Mesenteric fat pad (tissue), 1 donor: ENCODE measurements around the gene CTSE. TPM values are rescaled to one million over a fixed set of nuclear protein-coding genes. Genes with fewer than 3 reads are reported as not detected.
"Not testable (repeated sequence)": the region's sequence is repeated elsewhere in the genome, so short reads cannot be mapped to it uniquely, and the experiment has no call there.

ENCODE experiments used
- DNase-seq: peaks from one replicate; pipeline ENCODE4 v3.0.0-alpha.2; 2020; ENCODE audit warnings: low spot score
- total RNA-seq: library from RNA; stranded (reverse); fragmentation: NEBNext Ultra II Directional; extraction: Animal tissue kit (Norgen Biotek cat#: 25700); gene quantifications from one replicate; pipeline ENCODE4 v1.2.1, GENCODE V29; 2021
- donor health status: DM: yes; HTN: yes; CAD: no.

Gene CTSE
- total RNA-seq, 1 donor from 2014 or later: 0.35 TPM

DNA sequence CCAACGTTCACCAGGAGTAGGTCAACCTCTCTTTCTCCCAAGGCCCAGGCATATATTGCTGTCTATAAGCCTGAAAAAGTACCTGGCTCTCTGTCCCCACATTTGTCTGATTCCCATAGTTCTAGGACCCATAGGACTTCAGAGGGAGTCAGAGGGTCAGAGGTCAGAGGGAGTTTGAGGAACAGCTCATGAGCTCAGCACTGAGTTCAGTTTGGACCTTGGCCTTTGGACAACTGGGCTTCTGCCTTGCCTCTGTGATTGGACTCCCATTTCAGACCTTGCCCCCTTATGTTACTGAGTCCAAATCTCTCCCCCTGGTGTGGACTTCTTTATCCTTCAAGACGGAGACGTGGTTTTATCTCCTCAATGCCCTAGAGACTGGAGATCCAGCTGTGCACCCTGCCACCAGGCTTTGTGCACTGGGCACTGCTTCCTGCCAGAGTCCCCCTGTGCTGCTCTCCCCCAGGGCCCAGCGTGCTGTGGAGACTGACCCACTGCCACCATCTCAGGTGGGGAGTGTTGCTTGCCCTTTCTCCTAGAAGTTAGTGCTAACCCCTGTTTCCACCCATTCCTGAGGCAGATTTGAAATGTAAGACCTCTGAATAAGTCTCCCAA lies 3.2 kb downstream of the CTSE start:
- no peak for DNase-seq

DNA sequence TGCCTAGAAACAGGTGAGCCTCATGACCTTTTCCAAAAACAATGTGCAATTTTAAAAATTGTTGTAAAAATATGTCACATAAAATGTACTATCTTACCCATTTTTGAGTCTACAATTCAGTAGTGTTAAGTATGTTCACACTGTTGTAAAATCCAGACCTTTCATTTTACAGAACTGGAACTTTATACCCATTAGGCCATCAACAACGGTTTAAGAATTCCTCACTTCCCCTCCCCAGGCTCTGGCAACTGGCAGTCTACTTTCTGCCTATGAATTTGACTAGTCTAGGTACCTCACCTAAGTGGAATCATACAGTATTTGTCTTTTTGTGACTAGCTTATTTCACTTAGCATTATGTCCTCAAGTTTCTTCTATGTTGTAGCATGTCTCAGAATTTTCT lies 8.6 kb downstream of the CTSE start:
- no peak for DNase-seq

DNA sequence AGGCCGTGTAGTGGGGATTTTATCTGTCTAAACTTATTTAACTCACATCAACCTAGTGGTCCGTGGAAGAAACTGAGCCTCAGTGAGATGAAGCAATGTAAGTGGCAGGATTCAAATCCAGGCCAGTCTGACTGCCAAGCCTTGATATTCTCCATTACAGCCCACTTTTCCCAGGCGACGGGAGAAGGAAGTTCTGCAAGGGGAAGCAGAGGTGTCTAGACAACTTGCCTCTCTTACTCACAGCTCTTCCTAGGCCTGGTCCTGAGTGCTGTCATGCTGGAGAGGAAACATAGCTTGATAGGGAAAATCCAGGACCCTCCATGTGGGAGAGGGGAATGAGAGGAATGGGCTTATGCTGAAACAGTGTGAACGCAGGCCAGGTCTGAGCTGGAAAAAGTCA lies 9.1 kb downstream of the CTSE start:
- no peak for DNase-seq

DNA sequence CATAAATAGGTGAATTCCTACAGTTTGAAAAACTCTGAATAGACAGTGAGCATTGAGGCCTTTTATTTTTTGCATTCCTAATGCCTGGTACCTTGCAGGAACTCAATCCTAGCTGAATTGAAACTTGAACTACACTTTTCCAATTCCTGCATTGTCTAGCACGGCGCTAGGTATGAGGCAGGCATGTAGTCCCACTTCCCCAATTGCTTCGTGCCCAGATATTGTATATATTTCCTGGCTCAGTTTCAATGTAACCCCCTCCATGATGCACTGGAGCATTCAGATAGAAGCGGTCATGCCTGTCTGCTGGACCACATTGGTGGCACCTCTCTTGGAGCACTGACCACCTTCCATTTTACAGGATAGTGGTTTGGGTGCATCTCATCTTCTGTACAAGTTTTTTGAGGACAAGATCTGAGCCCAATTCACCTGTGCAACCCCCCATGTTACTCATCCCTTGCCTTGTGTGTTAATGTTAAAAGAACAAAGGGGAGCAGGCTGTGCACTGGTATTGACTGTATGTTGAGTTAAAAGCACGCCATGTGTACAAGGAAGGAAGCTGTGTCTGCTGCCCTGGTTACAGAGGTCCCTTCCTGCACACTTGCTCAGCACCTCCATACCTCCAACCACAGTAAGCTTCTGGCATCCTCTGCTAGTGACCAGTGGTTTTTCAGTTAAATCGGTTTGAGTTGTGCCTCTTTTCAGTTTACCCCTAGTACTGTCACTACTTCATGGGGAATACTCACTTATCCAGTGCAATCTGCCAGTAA lies 10.5 kb downstream of the CTSE start:
- no peak for DNase-seq

DNA sequence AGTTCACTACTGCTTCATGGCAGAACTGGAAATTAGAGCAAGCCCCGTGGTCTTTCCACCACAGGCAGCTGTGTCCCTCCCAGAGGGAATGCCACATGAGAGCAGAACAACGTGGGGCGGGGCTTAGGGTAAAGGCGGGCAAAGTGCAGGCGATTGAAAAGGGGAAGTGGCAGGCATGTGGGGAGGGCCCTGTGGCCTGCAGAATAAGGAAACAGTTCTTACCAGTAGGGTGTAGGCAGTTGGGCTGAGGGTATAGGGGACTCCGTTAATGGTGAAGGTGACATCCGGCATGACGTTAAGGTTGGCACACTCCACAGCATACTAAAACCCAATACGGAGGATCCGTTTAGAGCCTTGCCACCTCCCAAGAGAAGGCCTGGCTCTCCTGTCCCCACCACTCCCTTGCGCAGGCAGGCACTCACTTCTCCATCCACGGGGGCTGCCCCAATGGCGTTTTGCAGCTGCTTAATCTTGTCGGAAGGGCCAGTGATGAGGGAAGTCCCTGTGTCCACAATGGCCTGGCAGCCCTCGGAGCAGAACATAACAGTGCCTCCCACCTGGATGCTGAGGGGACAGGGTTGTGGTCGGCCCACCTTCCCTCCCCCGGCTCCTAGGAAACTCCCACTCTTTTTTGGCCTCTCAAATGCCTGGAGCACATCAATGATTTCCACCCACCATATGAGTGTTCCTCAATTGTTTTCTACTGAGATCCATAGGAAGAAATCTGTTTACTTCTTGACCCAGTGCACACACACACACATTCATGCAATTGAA lies 11.4 kb downstream of the CTSE start:
- DNase-seq: no peak

DNA sequence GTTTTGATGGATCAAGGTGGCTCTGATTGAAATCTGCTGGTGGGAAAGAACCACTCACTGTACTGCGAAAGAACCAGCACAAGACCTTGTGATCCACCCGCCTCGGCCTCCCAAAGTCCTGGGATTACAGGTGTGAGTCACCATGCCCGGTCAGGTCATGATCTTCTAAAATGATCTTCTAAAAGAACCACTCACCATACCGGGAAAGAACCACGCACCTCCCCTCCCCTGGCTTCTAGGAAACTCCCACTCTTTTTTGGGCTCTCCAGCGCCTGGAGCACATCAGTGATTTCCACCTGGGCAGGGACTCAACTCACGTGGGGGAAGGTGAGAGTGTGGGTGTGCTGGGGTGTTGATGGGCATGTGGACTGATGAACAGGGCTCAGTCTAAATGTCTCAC lies 12.6 kb downstream of the CTSE start:
- no peak for DNase-seq

DNA sequence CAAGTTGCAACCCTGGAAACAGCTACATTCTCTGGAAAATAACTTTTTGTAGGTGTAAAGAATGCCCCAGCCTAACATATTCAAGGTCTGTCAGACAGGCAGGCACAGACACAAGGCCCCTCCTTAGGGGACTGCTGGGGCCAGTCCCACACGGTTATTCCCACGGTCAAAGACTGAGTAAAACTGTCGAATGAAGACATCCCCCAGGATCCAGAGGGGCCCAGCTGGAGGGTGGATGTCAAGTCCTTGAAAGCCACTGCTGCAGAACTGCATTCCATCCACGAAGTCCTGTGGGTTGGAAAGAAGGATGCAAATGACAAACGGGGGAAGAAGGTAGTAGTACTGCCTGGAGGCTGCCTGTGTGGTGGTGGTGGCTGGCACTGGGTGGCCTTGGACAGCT lies 13.6 kb downstream of the CTSE start:
- DNase-seq: no peak

DNA sequence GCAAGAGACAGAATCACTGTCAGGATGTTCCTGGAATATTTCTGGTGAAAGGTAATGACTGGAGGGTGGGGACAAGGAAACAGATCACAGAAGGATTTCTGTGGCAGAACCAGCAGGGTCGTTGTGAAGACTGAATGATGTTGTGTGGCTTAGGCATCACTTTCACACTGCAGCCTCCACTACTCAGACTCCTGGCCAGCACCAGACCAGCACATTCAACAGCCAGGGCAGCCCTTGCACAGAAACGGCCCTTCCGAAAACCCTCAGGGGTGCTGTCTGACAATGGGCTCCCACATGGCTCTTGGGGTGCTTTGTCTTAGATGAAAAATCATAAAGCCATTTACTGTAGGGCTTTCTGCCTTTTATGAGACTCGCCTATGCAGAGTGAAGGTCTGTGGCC lies 16.7 kb downstream of the CTSE start:
- peak; percentile 62 for DNase-seq

DNA sequence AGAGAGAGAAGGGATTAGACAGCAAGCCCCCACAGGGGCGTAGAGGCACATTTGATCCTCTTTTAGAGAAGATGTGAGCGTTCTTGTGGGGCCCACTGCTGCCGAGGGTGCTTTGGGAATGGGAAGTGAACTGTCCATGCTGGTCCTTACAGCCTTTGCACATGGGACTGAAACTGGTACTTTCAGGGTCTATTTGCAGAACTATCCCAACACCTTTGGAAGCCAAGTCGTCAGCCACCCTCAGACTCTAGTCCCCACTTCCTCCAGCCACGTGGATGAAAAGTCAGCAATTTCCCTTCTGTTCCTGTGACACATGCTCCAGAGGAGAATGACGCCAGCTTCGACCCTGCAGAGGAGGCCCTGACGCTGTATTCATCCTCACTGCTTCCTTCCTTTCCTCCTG lies 17.9 kb downstream of the CTSE start:
- peak; percentile 65 for DNase-seq

DNA sequence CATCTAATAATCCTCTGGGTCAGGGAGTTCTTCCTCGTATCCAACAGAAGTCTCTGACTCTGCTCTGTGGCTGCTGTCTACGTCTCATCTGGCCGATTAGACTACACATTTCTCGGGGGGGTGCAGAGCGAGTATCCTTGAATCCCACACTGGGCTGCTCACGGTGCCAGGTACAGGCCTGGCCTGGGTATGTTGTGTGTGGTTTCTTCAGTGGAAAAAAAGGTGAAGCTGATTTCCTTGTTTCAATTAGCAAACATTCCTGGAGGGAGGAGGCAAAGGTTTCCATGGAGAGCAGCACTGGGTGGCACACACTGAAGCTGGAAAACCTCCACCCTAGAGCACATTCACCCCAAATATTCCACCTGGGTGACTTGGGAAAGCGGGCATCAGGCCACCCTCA lies 18.5 kb downstream of the CTSE start:
- DNase-seq: peak; percentile 28

DNA sequence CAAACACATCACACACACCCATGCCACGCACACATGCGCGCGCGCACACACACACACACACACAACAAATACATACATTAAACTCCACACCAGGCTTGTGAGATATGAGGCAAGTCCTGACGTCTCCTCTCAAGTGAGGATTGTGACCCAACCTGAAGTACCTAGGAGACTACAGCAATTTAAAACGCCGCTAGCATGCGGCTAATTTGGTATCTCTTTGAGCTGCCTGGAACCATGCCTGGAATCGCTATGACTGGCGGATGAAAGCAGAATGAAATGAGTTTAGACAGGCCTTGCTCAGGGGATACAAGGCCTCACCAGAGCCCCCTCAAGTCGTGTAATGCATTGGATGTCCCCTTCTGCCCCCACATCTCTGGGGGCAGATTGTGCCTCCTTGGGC lies 18.9 kb downstream of the CTSE start:
- peak; percentile 37 for DNase-seq

DNA sequence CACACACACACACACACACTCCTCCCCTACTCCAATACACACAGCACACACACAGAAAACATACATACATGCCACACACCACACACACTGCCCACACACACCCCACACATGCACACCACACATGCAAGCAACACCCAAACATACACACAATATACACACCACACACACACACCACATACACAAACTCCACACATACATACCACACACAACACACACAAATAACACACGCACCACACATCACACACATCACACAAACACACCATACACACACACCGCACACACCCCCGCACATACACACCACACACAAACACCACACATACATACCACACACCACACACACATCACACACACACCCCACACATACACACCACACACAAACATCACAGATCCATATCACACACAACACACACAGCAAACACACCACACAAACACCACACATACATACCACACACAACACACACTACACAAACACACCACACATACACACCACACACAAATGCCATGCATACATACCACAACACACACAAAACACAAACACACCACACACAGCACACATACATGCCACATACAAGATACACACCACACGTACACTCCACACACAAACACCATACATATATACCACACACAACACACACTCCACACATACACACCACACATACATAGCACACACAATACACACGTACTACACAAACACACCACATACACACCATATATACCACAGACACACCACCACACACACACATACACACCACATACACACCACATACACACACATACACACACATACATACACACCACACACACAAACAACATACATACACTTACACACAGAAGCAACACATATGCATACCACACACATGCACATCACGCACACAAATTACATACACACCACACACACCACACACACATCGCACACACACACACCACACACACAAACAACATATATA lies 19.6 kb downstream of the CTSE start:
- no peak for DNase-seq

DNA sequence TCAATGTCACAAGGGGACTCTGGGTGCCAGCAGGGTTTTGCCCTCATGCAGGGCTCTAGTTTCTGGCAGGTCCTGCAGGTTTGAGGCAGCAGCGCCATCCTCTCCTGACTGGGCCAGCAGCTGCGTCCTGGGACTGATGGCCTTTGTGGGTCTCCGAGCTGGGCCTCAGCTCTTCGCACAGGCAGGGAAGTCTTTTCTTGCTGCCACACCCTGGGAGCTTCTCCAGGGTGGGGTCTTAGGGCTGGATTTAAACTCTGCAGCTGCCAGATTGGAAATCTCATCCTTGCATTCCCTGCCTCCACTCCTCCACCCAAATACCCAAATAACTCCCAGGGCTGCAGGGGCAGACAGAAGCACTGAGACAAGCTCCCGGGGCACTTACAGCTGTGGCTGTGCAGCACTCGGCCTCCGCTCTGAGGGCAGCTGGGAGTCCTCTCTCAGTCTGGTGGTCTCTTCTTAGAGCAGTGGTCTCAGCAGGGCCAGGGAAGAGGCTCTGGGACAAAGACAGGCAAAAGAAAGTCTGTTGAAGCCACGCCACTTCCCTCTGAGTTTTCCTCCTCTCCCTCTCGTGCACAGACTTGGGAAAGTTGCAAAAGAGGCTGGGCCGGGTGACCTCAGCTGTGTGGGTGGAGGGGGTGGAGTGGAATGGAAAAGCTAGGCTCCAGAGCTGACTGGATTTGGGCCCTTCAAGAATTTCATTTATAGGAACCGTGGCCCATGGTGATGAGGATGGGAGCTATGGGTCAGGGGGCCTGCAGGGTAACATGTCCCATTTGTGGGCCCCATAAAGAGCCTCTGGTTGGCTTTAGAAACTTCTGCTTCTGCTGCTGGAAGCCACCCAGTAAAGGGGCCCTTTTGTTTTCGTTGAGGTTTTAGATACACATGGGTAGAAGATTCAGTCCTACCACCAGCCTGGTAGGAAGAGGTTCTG lies 20.6 kb downstream of the CTSE start, which contains the start of gene RAB7B:
RAB7B (minus strand) TSS at position 525 of the 931 bp plus-strand sequence. CDS start 9,260 bp downstream, outside the sequence.
- DNase-seq: peak; percentile 89

DNA sequence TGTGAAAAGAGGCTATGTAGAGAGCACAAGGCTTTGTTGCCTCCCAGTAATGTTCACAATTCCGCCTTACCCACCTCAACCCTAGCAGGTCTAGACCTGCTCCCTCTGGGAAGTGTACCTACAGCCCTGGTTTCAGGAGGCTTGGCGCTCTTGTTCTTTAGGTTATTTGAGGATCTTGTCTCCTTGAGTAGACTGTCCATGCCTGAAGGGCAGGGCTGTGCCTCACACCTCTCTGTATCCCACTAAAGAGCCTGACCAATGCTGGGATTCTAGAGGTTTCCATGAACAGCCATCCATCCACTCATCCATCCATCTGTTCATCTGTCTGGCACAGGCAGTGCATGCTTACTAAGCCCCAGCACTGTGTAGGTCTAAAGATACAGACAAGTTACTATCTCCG lies 21.5 kb downstream of the CTSE start:
- DNase-seq: peak; percentile 43

DNA sequence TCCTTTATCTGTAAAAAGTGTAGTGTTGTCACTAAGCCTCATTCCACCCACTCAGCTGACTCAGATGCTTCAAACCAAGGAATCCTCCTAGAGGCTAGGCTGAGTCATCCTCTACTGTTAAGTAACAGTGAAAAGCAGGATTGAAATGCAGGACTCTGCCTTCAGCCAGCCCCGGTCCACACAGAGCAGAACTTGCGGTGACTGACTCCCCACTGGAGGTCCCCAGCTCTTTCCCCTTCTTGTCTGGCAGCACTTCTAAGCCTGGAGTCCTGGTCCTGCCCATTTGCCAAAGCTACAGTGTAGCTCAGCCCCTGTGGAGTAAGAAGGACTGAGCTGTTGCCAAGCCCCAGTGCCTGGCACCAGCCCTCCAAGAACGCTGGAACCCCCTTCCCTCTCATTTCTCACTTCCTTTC lies 22.2 kb downstream of the CTSE start:
- DNase-seq: peak; percentile 85

DNA sequence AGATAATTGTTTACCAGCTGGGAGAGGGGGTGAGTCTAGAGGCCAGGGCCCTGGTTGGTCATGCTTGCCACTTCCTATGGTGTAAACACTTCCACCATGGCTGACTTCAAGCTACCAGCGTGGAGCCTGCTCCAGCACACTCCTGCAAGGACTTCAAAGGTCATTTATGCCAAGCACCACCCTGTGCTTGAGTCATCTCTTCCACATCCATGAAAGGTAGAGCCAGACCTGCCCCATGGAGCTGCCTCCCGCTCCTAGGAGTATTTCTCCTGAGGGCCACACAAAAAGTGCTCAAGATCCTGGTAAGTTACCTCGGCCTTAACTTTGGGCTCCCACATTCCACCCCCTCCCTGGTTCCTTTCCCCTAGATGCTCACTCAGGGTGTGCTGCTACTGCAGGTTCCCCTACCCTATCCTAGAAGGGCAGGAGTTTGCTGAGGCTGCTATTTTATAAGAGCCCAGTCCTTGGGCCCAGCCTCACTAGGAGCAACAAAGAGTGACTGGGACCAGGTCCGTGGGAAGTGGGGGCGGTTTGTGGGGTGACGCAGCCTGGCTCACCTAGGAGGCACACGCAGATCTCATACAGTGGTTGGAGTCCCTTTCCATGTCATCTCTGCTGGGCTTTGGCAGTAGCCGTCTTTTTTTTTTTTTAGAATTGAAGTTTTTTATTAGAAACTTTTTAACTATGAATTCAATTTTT lies 22.9 kb downstream of the CTSE start:
- DNase-seq: peak; percentile 51

DNA sequence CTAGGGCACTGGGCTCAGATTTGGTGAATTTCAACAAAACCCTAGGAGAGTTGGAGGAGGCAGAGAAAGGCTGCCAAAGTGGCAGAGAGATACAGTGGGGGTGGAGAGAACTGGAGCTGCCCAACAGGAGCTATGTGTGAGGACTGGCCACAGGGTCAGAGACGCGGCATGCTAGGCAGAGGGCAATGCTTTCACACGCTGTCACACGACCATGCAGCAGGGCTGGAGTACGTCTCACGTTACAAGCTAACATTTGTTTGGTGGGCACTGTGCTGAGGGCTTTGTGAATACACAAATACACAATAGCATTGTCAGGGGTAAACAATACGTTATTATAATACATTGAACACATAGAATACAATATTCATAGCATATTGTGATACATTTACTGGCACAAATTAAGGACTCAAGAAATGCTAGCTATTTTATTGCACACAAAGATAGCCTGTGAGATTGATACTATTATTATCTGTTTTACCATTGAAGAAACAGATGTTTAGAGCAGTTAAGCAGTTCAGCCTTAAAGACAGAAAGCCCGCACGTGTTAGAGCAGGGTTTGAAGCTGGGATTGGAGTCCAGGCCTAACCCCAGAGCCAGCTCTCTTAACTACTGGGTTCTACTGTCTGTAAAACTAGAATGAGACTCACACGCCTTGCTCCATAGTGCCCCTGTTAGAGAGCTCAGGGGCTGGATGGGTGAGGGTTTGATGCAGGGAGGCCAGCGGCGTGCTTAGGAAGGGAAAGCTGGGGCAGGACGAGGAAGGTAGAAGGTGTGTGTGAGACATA lies 25.0 kb downstream of the CTSE start:
- peak; percentile 62 for DNase-seq

DNA sequence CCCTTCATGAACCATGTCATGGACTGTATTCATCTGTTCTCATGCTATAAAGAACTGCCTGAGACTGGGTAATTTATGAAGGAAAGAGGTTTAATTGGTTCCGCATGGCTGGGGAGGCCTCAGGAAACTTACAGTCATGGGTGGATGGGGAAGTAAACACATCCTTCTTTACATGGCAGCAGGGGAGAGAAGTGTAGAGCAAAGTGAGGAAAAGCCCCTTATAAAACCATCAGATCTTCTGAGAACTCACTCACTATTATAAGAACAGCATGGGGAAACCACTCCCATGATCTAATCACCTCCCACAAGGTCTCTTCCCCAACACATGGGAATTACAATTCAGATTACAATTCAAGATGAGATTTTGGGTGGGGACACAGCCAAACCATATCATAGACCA lies 27.1 kb downstream of the CTSE start:
- DNase-seq: not testable (repeated sequence)
